Activated T-helper 9 cell treated with anti-CD3 and anti-CD28 coated beads, Interleukin-2, amount 50 U/mL, for 16 hours (primary cell): ENCODE data around the gene DNAJC25.
"Not testable (repeated sequence)": the region's sequence is repeated elsewhere in the genome, so short reads cannot be mapped to it uniquely, and the experiment has no call there.

ENCODE experiments used
- DNase-seq: peaks from one replicate; pipeline ENCODE4 v3.0.0-alpha.2; 2020; ENCODE audit warnings: low read depth

Gene DNAJC25

DNA sequence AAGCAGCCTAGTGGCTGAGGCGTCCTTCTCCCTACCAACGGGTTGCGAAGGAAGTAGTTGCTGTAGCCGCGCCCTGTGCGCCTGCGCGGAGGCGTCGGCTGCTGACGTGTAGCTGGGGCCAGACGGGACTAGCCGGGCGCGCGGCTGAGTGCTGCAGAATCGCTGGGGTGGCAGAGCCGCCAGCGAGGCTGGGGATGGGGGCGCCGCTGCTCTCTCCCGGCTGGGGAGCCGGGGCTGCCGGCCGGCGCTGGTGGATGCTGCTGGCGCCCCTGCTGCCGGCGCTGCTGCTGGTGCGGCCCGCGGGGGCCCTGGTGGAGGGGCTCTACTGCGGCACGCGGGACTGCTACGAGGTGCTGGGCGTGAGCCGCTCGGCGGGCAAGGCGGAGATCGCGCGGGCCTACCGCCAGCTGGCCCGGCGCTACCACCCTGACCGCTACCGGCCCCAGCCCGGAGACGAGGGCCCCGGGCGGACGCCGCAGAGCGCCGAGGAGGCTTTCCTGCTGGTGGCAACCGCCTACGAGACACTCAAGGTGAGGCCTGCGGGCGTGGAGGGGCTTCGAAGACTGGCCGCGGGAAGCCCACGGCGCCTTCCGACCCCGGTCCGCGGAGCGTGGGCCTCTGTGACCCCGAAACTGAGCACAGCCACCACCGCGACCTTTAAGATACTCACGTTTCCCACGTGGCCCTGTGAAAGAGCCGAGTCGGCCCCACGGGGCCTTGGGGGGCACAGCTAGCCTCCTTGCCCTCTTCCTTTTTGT is at the start of gene DNAJC25:
TSS of gene DNAJC25 (plus strand) at position 121 of the 758 bp plus-strand sequence. CDS start at position 195, 74 bp downstream.
- DNase-seq = peak; percentile 95

DNA sequence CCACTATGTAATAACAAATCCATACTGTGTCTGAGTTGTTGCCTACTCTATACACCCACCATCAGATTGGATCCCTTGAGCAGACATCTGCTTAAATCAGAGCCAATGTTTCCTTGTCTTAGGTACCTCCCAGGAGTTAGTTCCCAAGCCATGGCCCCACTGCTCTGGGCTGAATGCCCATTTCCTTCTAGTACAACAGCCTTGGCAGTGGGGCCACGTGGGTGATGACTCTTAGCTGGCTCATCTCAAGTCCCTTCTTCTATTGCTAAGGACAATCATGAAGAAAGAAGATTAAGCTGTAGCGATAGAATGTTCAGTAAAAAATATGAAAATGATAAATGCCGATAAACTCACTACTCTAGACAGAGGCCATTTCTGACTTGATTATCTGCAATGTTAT is 48.2 kb upstream of the DNAJC25 start:
- no peak for DNase-seq

DNA sequence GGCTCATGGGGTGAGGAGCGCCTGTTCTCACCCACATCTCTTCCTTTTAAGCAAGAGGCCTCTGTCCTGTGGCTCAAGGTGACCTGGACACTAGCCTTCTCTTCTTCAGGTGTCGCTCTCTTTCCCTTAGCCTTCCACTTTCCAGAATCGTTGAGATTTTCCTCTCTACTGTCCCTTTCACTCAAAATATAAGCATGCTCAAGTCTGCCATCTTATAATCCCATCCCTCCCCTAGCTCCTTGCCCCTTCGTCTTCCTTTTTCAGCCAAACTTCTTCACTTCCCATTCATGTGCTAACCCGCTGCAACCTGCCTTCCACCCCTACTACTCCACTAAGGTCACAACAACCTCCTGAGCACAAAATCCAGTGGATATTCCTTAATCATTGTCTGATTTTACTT is 44.8 kb upstream of the DNAJC25 start:
- no peak for DNase-seq

DNA sequence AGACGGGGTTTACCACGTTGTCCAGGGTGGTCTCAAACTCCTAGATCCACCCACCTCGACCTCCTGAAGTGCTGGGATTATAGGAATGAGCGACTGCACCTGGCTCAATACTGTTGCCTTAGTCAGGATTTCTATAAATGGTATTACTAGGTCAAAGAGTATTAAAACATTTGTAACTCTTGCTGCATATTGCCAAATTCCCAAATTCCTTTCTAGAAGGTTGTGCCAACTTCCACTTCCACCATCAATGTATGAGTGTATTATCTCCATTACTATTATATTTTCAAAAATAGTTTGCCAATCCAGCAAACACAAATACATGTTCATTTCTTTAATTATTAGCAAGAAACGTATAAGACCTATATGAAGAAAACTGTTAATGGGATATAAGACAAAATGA is 42.3 kb upstream of the DNAJC25 start:
- DNase-seq = no peak

DNA sequence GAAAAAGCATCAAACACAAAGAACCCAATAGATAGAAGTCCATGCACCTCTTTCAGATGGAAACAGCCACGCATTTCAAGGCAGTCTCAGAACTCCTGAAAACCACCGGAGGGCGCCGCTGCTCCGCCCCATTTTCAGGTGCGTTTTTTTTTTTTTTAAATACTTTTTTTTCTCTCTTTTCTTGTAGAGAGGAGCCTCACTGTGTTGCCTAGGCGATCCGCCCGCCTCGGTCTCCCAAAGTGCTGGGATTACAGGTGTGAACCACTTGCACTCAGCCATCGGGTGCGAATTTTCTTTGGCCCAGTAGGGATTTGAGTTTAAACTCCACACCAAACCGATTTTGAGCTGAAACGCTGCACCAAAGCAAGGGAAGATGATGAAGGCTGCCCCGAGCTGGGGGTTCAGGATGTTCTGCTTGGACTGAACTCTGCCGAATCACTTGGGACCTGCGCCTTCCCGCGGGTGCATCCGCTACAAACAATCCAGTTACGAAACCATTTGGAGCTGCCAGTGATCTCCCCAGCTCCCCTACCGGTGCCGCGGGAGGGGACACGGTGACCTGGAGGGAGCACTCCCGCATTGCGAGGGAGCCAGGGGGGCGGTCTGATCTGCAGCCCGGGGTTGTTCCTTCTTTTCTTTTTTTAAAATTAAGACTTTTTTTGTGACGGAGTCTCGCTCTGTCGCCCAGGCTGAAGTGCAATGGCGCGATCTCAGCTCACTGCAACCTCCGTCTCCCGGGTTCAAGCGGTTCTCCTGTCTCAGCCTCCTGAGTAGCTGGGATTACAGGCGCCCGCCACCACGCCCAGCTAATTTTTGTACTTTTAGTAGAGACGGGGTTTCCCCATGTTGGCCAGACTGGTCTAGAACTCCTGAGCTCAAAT is 33.0 kb upstream of the DNAJC25 start:
- peak; percentile 27 for DNase-seq

DNA sequence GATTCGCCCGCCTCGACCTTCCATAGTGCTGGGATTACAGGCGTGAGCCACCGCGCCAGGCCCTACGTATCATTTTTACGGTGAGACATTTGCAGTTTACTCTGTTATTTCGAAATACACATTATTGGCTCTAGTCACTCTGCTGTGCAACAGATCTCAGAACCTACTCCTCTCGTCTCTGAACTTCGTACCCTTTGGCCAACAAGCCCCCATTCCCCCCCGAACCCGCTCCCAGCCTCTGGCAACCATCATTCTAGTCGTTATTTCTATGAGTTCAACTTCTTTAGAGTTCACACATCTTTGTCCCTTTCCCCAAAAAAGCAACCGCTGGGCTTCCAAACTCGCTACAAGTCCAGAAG is 32.4 kb upstream of the DNAJC25 start:
- no peak for DNase-seq

DNA sequence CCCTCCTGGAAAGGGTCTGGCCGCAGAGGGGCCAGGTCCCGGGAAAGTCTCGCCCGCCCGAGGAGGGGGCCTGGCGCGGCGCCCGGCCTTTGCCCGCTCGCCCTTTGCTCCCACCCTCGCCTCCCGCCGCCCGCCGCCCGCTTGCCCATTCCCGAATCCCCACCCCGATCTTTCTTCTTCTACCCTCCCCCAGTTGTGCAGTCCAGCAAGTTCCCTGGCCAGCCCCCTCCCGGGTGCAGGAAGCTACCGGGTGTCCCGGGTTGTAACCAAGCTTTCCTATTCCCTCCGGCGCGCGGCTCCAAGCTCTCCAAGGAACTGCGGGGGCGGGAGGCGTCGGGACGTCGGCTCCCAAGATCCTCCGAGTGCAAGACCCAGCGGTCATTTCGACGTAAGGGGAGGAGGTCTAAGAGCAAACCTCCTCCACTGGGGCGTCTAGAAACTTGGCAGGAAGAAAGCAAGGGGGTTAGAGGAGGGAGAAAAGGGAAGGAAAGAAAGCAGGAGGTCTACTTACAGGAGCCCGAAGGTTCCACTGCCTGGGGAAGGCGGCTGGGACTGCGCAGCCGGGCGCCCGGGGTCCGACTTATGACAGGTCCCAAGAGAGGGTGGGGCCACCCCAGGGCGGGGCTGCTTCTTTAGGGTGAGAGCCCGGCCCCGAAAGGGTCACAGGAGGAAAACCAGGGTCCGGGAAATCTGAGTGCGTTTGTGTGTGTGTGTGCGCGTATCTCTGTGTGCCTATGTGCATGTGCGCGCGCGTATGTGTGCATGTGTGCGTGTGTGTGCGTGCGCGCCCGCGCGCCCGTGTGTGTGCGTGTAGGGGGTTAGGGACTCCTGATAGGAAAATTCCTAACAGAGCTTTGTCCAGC is 31.8 kb upstream of the DNAJC25 start, which contains the start of gene PTGR1:
TSS of gene PTGR1 (minus strand) at position 556 of the 863 bp plus-strand sequence. CDS start 2,225 bp downstream, outside the sequence.
- DNase-seq = no peak

DNA sequence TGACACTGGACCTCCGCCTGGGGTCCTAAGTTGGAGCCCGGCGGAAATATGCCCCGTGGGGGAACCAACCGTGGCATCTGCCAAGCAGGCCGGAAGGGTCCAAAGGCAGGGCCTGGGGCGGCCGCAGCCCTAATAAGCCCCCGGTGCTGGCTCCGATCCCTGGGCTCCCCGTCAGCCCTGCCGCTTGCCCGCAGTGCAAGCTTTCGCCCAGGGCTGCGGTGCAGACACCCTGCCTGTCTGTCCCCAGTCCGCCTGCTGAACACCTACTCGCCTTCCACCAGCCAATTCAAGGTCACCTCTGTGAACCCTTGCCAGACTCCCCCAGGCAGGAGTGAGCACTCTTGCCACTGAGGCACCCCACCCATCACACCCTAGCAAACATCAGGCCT is 31.2 kb upstream of the DNAJC25 start:
- DNase-seq = no peak

DNA sequence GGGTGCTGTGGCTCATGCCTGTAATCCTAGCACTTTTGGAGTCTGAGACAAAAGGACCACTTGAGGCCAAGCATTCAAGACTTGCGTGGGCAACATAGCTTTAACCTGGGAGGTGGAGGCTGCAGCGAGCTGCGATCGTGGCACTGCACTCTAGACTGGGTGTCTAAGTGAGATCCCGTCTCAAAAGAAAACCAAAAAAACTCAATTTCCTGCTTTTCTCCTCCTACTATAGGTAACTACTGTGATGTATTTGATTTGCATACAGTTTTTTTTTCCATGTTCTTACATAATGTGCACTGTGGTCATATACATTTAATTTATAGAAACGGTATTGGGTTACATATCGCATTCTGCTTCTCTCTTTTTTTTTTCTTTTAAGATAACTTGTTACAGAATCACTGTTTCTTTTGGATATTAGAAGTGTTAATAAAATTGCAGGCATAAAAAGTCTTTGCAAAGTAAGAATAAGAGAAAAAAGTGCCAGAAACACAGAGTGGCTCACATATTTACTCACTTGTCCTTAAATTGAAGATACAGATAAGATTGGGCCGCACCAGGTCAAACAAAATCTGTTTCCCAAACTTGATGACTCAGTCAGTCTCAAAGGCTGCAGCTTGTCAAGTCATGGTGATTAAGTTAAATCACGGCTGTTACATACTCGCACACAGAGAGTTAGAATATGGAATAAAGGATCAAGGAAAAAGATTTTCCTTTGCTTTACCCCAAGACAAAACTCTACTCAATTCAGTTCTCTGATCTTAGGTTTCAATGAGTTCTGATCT is 29.7 kb upstream of the DNAJC25 start:
- DNase-seq = no peak

DNA sequence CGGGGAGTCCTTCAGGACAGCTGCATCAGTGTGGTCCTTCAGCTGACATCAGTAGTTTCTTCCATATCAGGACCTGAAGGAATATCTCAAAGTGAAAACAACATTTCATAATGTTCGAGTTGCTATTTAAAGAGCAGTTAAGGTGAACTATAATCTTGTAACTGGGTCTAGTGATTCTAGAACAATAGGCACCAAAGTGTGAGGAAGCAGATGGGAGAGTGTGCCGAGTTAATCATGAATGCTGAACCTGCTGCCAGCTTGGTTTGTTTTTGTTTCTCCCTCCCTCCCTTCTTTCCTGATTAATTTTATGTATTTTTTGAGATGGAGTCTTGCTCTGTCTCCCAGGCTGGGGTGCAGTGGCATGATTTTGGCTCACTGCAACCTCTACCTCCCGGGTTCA is 28.1 kb upstream of the DNAJC25 start:
- DNase-seq = no peak

DNA sequence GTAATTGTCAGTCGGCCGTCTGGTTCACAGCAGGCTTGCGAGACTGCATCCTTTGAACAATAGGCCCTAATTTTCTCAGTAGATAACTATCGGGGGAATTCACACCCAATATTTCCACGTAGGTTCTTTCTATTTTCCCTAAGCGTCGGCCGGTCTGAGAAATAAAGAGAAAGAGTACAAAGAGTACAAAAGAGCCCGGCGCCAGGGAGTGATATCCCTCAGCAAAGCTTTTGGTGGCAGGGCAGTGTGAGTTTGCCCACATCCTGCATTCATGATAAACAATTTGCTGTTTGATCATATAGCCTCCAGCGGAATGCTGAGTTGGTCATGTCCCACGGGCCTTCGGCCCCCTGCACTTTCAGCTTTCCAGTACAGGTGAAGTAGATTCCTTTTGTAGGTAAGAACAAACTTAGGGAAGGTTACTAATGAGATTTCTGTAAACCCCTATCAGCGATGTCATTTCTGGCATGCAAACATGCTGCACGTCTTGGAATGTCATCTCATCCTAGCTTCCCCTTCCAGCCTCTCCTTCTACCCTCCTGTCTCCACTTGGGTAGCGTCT is 27.0 kb upstream of the DNAJC25 start:
- no peak for DNase-seq

DNA sequence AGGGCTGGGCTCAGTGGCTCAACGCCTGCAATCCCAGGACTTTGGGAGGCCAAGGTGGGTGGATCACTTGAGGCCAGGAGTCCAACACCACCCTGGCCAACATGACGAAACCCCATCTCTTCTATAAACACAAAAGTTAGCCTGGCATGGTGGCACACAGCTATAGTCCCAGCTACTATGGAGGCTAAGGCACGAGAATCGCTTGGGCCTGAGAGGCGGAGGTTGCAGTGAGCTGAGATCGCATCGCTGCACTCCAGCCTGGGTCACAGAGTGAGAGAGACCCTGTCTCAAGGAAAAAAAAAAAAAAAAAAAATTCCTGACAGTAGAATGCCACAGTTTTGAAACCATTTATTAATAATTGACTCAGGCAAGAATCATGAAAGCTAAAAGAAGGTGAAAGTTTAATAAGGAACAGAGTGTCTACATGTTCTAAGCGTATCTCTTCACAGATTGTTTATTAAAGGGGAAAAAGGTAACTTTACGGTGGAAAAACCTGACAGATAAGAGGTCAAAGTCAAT is 26.0 kb upstream of the DNAJC25 start:
- no peak for DNase-seq

DNA sequence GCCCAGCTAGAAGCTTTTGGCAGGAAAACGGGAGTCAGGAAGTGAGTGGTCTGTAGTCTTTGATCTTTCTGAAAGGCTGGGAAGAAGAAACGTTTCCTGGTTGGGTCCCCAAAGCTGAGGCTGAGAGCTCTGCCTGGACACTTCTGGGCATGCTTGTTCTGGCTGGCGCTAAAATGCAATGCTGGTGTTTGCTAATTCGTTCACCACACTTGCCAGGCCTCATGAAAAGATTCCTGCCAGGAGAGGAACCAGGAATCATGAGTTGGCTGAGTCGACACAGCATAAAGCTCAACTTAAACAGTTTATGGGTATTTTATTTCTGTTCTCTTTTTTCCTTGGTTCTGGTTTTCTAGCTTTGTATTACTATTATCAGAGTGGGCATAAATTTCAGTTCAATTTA is 21.0 kb upstream of the DNAJC25 start:
- DNase-seq = no peak

DNA sequence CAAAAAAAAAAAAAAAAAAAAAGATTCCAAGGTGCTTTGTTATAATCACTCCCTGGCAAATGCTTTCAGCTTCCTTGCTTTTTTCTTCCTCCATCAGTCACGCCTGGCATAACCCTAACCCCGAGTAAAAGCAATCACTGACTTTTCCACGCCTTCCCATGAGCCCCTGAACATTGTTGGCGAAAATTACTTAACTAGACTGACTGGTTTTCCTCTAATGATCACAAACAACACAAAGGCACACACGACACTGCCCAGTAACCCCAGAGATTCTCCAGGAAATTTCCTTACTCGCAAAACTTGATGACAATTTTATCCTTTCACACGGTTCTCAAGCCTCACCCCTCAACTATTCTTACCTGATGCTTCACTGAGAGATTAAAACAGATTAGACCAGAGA is 20.3 kb upstream of the DNAJC25 start:
- DNase-seq = no peak

DNA sequence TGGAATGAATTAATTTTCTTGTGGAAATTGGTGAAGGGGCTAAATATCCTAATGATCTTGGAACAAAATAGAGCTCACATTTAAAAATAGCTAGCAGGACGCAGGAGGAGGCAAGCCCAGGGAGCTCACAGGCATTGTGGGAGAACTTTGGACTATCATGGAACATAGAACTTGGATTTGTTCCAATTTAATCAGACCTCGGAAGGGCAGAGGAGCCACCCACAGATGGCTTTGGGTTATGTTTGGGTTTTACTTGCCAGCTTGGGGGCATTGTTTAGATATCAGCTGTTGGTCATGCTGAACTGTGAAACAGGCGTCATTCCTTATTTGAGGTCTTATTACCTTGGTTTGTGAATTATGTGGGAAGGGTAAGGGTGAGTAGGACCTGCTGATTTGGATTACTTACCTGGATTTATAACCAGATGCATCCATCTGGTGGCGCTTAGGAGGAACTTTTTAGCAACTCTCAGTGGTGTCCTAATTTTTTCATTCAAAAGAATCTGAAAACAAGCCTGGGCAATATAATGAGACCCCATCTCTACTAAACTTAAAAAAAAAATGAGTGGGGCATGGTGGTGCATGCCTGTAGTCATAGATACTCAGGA is 17.6 kb upstream of the DNAJC25 start:
- DNase-seq = no peak

DNA sequence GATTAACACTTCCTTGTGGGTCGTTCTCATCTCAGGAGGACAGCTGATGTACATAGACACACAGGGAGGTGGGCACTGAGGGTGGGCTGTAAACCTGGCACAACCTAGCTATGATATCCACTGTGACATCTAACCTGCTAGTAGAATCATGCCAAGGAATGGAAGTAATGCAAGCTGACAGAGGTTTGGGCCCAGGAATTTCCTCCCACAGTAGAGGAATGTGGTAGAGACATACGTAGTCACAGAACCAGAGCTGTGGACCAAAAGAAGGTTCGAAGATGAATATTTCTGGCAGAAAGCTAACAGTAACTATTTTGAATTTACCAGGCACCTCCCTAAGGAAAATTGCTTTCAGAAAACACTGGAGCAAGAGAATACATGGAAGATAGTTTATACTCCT is 15.2 kb upstream of the DNAJC25 start:
- DNase-seq = no peak

DNA sequence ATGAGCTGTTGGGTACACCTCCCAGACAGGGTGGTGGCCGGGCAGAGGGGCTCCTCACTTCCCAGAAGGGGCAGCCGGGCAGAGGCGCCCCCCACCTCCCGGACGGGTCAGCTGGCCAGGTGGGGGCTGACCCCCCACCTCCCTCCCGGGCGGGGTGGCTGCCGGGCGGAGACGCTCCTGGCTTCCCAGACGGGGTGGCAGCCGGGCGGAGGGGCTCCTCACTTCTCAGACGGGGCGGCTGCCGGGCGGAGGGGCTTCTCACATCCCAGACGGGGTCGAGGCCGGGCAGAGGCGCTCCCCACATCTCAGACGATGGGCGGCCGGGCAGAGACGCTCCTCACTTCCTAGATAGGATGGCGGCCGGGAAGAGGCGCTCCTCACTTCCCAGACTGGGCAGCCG is 13.8 kb upstream of the DNAJC25 start:
- DNase-seq = not testable (repeated sequence)

DNA sequence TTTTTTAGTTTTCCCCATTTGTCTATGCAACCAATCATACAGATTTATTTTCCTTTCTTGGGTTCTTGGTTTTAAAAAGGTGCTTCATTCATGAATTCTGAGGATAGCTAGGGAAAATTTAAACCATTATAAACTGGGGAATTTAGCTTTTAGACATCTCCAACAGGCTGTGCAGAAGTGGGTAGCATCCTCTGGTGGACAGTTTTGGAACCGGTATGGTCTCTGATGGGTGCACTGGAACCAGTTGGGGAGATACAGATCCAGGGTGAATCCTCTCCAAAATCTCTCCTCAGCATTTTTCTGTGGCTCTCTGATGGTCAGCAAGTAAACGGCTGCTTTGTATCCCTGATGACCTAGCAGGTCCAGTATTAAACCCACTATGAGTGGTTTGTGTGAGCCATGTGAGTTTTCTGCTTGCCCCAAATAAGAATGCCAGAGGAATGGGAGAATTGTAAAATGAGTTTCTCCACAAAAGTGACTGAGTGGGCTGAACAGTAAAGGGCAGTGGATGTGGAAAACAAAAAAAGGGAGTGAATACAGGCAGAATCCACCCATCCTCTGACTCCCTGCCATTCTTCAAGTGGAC is 9.1 kb upstream of the DNAJC25 start:
- DNase-seq = no peak

DNA sequence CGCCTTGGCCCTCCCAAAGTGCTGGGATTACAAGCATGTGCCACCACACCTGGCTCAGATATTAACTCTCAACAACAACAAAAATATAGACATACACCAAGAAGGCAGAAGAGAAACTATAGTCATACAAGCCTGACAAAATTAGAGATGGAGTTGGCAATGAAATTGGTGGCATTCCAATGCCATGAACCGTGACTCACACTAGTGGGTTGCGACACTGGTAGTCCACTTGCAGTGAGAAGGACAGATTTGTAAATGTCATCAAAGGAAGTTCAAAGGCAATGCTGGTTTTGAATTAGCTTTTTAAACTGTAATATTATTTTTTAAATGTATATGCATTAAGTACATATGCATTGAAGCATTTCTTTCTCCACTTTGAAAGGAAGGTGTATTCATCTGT is 8.5 kb upstream of the DNAJC25 start:
- no peak for DNase-seq
